Suprapubic skin (tissue), 3 donors: ENCODE measurements around the gene NLRP5.

Experiments used
- CTCF ChIP-seq, 2 donors: fragments of 200-600 bp in 1 of 2; fragments of 450-650 bp in 1 of 2; sonication (generic) in 1 of 2; IDR thresholded peaks; one replicate each; pipeline ENCODE4 v1.5.1; 2016 to 2019; ENCODE audit warnings: antibody characterized with exemption in 2 of 2, mild to moderate bottlenecking in 1 of 2, moderate library complexity in 1 of 2
- EP300 ChIP-seq: sonication (generic); formaldehyde crosslinking; IDR thresholded peaks from one replicate; pipeline ENCODE4 v1.6.1; 2017; ENCODE audit warnings: antibody characterized with exemption

- TF ChIP-seq EP300: no peak
- TF ChIP-seq CTCF (IDR thresholded peaks at IDR 0.05): no peak
Observed at GRCh38 chr19:55940306-55940705, 46.3 kb upstream of the NLRP5 start.
